H1 (cell line): ENCODE measurements around the gene SELENOO. TPM values are rescaled to one million over a fixed set of nuclear protein-coding genes. Genes with fewer than 3 reads are reported as not detected.
A peak's percentile ranks its signal among the peaks of the same experiment; 100 is the strongest.

ENCODE experiments used
- CTCF ChIA-PET: fragments of 300-600 bp; sonication (Branson Sonifier 250); formaldehyde crosslinking; loops from one replicate; lab custom pipeline; 2021; ENCODE audit not compliant: partially characterized antibody; lab: Charles Lee
- POLR2A ChIA-PET: fragments of 300-600 bp; sonication (Branson Sonifier 250); formaldehyde crosslinking; loops from one replicate; lab custom pipeline; 2021; ENCODE audit warnings: inconsistent platforms; ENCODE audit not compliant: partially characterized antibody; lab: Charles Lee
- DNase-seq, 2 experiments: peaks; one replicate each; pipeline versions ENCODE4 v3.0.0 to v3.0.0-alpha.2; 2010 to 2022; ENCODE audit warnings: low spot score in 2 of 2, low read depth in 1 of 2, mixed read lengths in 1 of 2
- FAIRE-seq: peaks from 2 replicates; lab custom pipeline; 2011; peaks lifted over from hg19 to GRCh38; lab: Jason Lieb, UNC
- H2AFZ ChIP-seq: 2 replicates; pipeline ENCODE4 v1.8.1; 2012; ENCODE audit warnings: low read length, inconsistent platforms
- H2AK5ac ChIP-seq: 2 replicates; pipeline ENCODE4 v1.6.1; 2013; ENCODE audit warnings: low read depth, low read length
- H2BK120ac ChIP-seq: replicated peaks from 2 replicates; pipeline ENCODE3; 2013; ENCODE audit warnings: low read depth, low read length, inconsistent platforms
- H2BK12ac ChIP-seq: 2 replicates; pipeline ENCODE4 v1.6.1; 2013; ENCODE audit warnings: low read depth, low read length
- H2BK15ac ChIP-seq: 2 replicates; pipeline ENCODE4 v1.6.1; 2013; ENCODE audit warnings: low read length
- H2BK20ac ChIP-seq: 2 replicates; pipeline ENCODE4 v1.6.1; 2013; ENCODE audit warnings: low read length
- H2BK5ac ChIP-seq: 2 replicates; pipeline ENCODE4 v1.6.1; 2013; ENCODE audit warnings: low read depth, low read length
- H3K14ac ChIP-seq: 2 replicates; pipeline ENCODE4 v1.6.1; 2013; ENCODE audit warnings: inconsistent platforms; ENCODE audit not compliant: insufficient read length
- H3K18ac ChIP-seq: 2 replicates; pipeline ENCODE4 v1.6.1; 2013; ENCODE audit warnings: low read length; ENCODE audit errors: extremely low read depth
- H3K23ac ChIP-seq: 2 replicates; pipeline ENCODE4 v1.6.1; 2013; ENCODE audit warnings: inconsistent platforms; ENCODE audit not compliant: insufficient read length
- H3K23me2 ChIP-seq: 2 replicates; pipeline ENCODE4 v1.6.1; 2013; ENCODE audit warnings: low read depth, low read length
- H3K27ac ChIP-seq: 2 replicates; pipeline ENCODE4 v1.6.1; 2011; ENCODE audit warnings: low read depth, low read length, inconsistent platforms
- H3K27me3 ChIP-seq, 4 experiments: replicated peaks in 1 of 4; 1 replicate in 1 of 4; 2 replicates in 3 of 4; pipeline versions ENCODE4 v1.6.1 to v1.8.1; 2011 to 2013; ENCODE audit warnings: low read length in 3 of 4, mild to moderate bottlenecking in 3 of 4, inconsistent platforms in 2 of 4, mixed read lengths in 2 of 4, moderate library complexity in 1 of 4; ENCODE audit not compliant: control insufficient read depth in 3 of 4, insufficient read depth in 3 of 4; ENCODE audit errors: extremely low read depth in 1 of 4
- H3K36me3 ChIP-seq, 4 experiments: 2 replicates each; pipeline versions ENCODE4 v1.6.1 to v1.8.1; 2011 to 2013; ENCODE audit warnings: mild to moderate bottlenecking in 4 of 4, low read length in 3 of 4, moderate library complexity in 2 of 4, control low read depth in 1 of 4, inconsistent platforms in 1 of 4; ENCODE audit not compliant: insufficient read depth in 4 of 4, control insufficient read depth in 2 of 4
- H3K4ac ChIP-seq: replicated peaks from 2 replicates; pipeline ENCODE3; 2013; ENCODE audit warnings: low read length, low read depth, mixed read lengths, inconsistent platforms; ENCODE audit not compliant: insufficient read length
- H3K4me1 ChIP-seq, 4 experiments: replicated peaks in 1 of 4; 1 replicate in 1 of 4; 2 replicates in 3 of 4; pipeline versions ENCODE4 v1.6.1 to v1.8.1; 2011 to 2013; ENCODE audit warnings: low read length in 3 of 4, inconsistent platforms in 2 of 4, mixed read lengths in 1 of 4; ENCODE audit not compliant: insufficient read depth in 4 of 4, control insufficient read depth in 3 of 4
- H3K4me2 ChIP-seq, 2 experiments: 2 replicates each; pipeline versions ENCODE4 v1.6.1 to v1.8.1; 2011 to 2013; ENCODE audit warnings: low read depth in 2 of 2, low read length in 2 of 2, control low read depth in 1 of 2, inconsistent platforms in 1 of 2, mild to moderate bottlenecking in 1 of 2; ENCODE audit not compliant: insufficient read depth in 1 of 2
- H3K4me3 ChIP-seq, 4 experiments: fragments of 200-600, 300-600 bp in 1 of 4; sonication (generic), shearing (Covaris generic), sonication (Bioruptor Twin) in 1 of 4; 2 replicates each; pipeline versions ENCODE4 v1.5.1 to v1.8.1; 2011 to 2016; ENCODE audit warnings: low read length in 4 of 4, low read depth in 3 of 4, control low read depth in 2 of 4, inconsistent platforms in 2 of 4, mild to moderate bottlenecking in 2 of 4, mixed read lengths in 1 of 4, moderate library complexity in 1 of 4; ENCODE audit not compliant: insufficient read depth in 2 of 4; ENCODE audit errors: extremely low read depth in 1 of 4
- H3K56ac ChIP-seq: replicated peaks from 2 replicates; pipeline ENCODE3; 2013; ENCODE audit warnings: low read depth, mild to moderate bottlenecking, mixed read lengths, low read length, inconsistent platforms; ENCODE audit not compliant: insufficient read length
- H3K79me1 ChIP-seq: 2 replicates; pipeline ENCODE4 v1.6.1; 2013; ENCODE audit warnings: low read depth, low read length, control low read depth
- H3K79me2 ChIP-seq, 2 experiments: 2 replicates each; pipeline versions ENCODE4 v1.6.1 to v1.8.1; 2012 to 2013; ENCODE audit warnings: low read length in 2 of 2, mild to moderate bottlenecking in 2 of 2, inconsistent platforms in 1 of 2; ENCODE audit not compliant: insufficient read depth in 2 of 2, control insufficient read depth in 1 of 2
- H3K9ac ChIP-seq, 4 experiments: replicated peaks in 1 of 4; 1 replicate in 1 of 4; 2 replicates in 3 of 4; pipeline versions ENCODE4 v1.6.1 to v1.8.1; 2011 to 2013; ENCODE audit warnings: low read depth in 3 of 4, low read length in 3 of 4, control low read depth in 2 of 4, mild to moderate bottlenecking in 2 of 4, moderate library complexity in 2 of 4, inconsistent platforms in 1 of 4; ENCODE audit errors: extremely low read depth in 1 of 4
- H3K9me3 ChIP-seq, 2 experiments: 2 replicates each; pipeline versions ENCODE4 v1.6.1 to v1.8.1; 2012 to 2013; ENCODE audit warnings: mild to moderate bottlenecking in 2 of 2, moderate library complexity in 2 of 2, control low read depth in 1 of 2, inconsistent platforms in 1 of 2, low read depth in 1 of 2, low read length in 1 of 2, mixed read lengths in 1 of 2; ENCODE audit not compliant: insufficient read depth in 2 of 2
- H4K20me1 ChIP-seq, 2 experiments: replicated peaks in 1 of 2; 2 replicates each; pipeline versions ENCODE3 to v1.8.1; 2011 to 2013; ENCODE audit warnings: inconsistent platforms in 2 of 2, low read length in 2 of 2, mild to moderate bottlenecking in 1 of 2; ENCODE audit not compliant: insufficient read depth in 2 of 2, control insufficient read depth in 1 of 2
- H4K5ac ChIP-seq: 2 replicates; pipeline ENCODE4 v1.6.1; 2013; ENCODE audit warnings: low read length, low read depth, mixed read lengths, inconsistent platforms; ENCODE audit not compliant: insufficient read length
- H4K8ac ChIP-seq: 2 replicates; pipeline ENCODE4 v1.8.0; 2013; ENCODE audit warnings: mild to moderate bottlenecking, moderate library complexity, low read length, inconsistent platforms; ENCODE audit not compliant: insufficient read depth; ENCODE audit errors: extremely low read depth
- H4K91ac ChIP-seq: replicated peaks from 2 replicates; pipeline ENCODE3; 2013; ENCODE audit warnings: low read length, mixed read lengths, inconsistent platforms; ENCODE audit not compliant: insufficient read length
- CREB1 ChIP-seq: IDR thresholded peaks from 2 replicates; pipeline ENCODE4 v1.6.1; 2012; ENCODE audit warnings: inconsistent platforms
- GTF2F1 ChIP-seq: IDR thresholded peaks from 2 replicates; pipeline ENCODE4 v1.6.1; 2012; ENCODE audit warnings: low read depth, low read length, improper control_type of control experiment, borderline replicate concordance
- POLR2AphosphoS5 ChIP-seq: IDR thresholded peaks from 2 replicates; pipeline ENCODE4 v1.6.1; 2011; ENCODE audit warnings: low read depth, low read length
- POU5F1 ChIP-seq: IDR thresholded peaks from 2 replicates; pipeline ENCODE4 v1.6.1; 2011; ENCODE audit warnings: low read depth, mild to moderate bottlenecking, low read length, moderate library complexity
- RXRA ChIP-seq: IDR thresholded peaks from 2 replicates; pipeline ENCODE4 v1.6.1; 2011; ENCODE audit warnings: low read depth, mild to moderate bottlenecking, low read length, moderate library complexity; ENCODE audit not compliant: insufficient read depth
- SIN3A ChIP-seq, 2 experiments: IDR thresholded peaks in 1 of 2; conservative IDR thresholded peaks in 1 of 2; 2 replicates each; pipeline ENCODE4 v1.6.1; 2011 to 2012; ENCODE audit warnings: low read length in 2 of 2, improper control_type of control experiment in 1 of 2, low read depth in 1 of 2, mild to moderate bottlenecking in 1 of 2
- SP2 ChIP-seq: IDR thresholded peaks from 2 replicates; pipeline ENCODE4 v1.6.1; 2012; ENCODE audit warnings: mild to moderate bottlenecking, low read length, inconsistent platforms
- SP4 ChIP-seq: IDR thresholded peaks from 2 replicates; pipeline ENCODE4 v1.6.1; 2012; ENCODE audit warnings: low read length, inconsistent platforms
- WGBS, 2 experiments: shearing (Covaris generic) in 1 of 2; methylation state at CpG; one replicate each; pipeline versions ENCODE4 v1.1.6 to v1.1.7; 2013 to 2015; ENCODE audit warnings: low lambda C conversion rate in 2 of 2, mixed read lengths in 2 of 2, inconsistent platforms in 1 of 2, low coverage in 1 of 2, missing lambda C conversion rate in 1 of 2; ENCODE audit not compliant: insufficient replicate concordance in 2 of 2, insufficient coverage in 1 of 2, insufficient read length in 1 of 2; ENCODE audit errors: extremely low coverage in 1 of 2, missing lambda C conversion rate in 1 of 2; 5-methylcytosine and 5-hydroxymethylcytosine counted together
- polyA plus RNA-seq, 7 experiments: library from polyadenylated mRNA; depleted of rRNA in 3 of 7; stranded (reverse) in 5 of 7; unstranded in 2 of 7; fragments of >200 nt in 5 of 7; fragments of 200-250 nt in 2 of 7; gene quantifications; 1 replicate in 5 of 7; 2 replicates in 1 of 7; 4 replicates in 1 of 7; pipeline versions ENCODE4 v1.2.1 to v1.2.3, GENCODE V29; 2011 to 2013; ENCODE audit warnings: missing spikeins in 2 of 7, mixed read lengths in 2 of 7
- total RNA-seq: library from RNA; stranded (reverse); fragmentation: NEBNext Ultra II Directional; extraction: Animal tissue kit (Norgen Biotek cat#: 25700); gene quantifications from 2 replicates; pipeline ENCODE4 v1.2.1, GENCODE V29; 2021
- TF ChIP-seq, protein P1 (sequence below), 3 experiments: IDR thresholded peaks; 1 replicate in 2 of 3; 2 replicates in 1 of 3; pipeline versions ENCODE4 v1.5.1 to v1.6.1; 2011; ENCODE audit warnings: low read length in 3 of 3, mild to moderate bottlenecking in 3 of 3, inconsistent platforms in 2 of 3, low read depth in 1 of 3, moderate library complexity in 1 of 3; ENCODE audit not compliant: insufficient read depth in 1 of 3; ENCODE audit errors: control extremely low read depth in 1 of 3

Gene SELENOO
- total and polyA plus RNA-seq, 2 of the 8 experiments (the other 6 are each of a cell fraction or from before 2014, with no cell fraction given), result 18.6 to 25.1 TPM

DNA sequence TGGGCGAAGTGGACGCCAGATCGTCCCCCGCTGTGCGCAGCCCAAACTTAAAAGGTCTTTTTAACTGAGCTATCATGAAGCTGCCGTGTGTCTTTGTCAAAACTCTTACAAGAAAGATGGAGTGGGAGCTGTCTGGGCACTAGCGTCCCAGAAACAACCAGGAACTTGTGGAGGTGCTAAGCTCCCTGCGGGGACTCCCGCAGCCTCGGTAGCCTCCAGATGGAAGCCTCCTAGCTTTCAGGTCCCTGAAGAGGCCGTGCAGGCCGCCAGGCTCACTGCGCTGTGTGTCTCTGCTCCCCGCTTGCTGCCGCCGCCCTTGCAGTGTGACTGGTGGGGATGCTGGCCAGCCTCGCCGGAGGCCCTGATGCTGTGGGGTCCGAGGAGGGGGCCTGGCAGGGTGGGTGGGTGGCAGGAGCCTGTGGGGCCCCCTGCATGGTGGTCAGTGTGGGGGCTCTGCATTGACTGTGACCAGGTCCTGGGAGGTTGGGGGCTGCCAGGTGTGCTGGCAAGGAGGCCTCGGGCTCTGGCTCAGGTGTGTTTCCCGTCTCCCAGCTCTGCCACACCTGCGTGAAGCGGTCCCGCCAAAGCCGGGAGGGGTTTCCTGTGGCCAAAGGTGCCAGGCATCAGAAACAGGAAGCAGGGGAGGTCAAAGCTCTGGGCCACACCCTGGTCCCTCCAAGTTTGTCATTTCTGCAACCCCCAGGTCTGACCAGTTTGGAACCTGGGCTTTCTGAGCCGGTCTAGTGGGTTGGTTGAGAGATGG is 13.9 kb upstream of the SELENOO start:
- H3K79me1 ChIP-seq, result peaks cover 10% of the 10 kb centered on the region
- POLR2A ChIA-PET, result interaction anchor here (1.0 to 1.9 kb wide), 3 partner anchors 11 to 40 kb away, joined by 3 to 5 read pairs (median 4); no protein-coding TSS in a partner anchor
- H4K91ac ChIP-seq, result no peak overlapping the region
- H3K4me3 ChIP-seq, result peak overlapping the region; percentile 43 to 78 (median 45)
- no peak overlapping the region for H2BK5ac ChIP-seq
- H3K18ac ChIP-seq, result no peak overlapping the region
- H3K27ac ChIP-seq, result no peak overlapping the region
- no peak overlapping the region for H3K14ac ChIP-seq
- H3K56ac ChIP-seq, result no peak overlapping the region
- no peak overlapping the region for H4K8ac ChIP-seq
- no peak overlapping the region for H2BK15ac ChIP-seq
- peaks cover 2 to 34% (median 17%) of the 10 kb centered on the region in 4 experiments; a peak in 6 of 7 replicates for H3K4me1 ChIP-seq
- no peak overlapping the region for H2AK5ac ChIP-seq
- CTCF ChIA-PET, result interaction anchor here (0.8 to 1.5 kb wide), 4 partner anchors 16 to 256 kb away, joined by 3 to 5 read pairs (median 3); no protein-coding TSS in a partner anchor
- H2AFZ ChIP-seq, result no peak overlapping the region
- DNase-seq (no peak), FAIRE-seq (no peak)
- peak overlapping the region; percentile 70 to 90 for H3K4me2 ChIP-seq
- WGBS, 2 experiments, result 62% methylated on average over 26 of the region's 26 CpGs; no CpG with 5 or more reads in 1 of the 2 experiments
- H4K5ac ChIP-seq, result no peak overlapping the region
- H2BK20ac ChIP-seq, result no peak overlapping the region
- peaks cover 18 to 27% of the 10 kb centered on the region in 2 experiments for H4K20me1 ChIP-seq
- H3K9me3 ChIP-seq, result no peaks in the 10 kb centered on the region
- H3K23me2 ChIP-seq, result peaks cover 8% of the 10 kb centered on the region; the same call in 1 of the 2 replicates
- no peak overlapping the region for H3K23ac ChIP-seq
- no peak overlapping the region for H3K4ac ChIP-seq
- no peaks in the 10 kb centered on the region for H3K36me3 ChIP-seq
- peaks cover 0 to 13% (median 5%) of the 10 kb centered on the region in 4 experiments; a peak in 3 of 7 replicates for H3K27me3 ChIP-seq
- no peak overlapping the region for H2BK12ac ChIP-seq
- H3K79me2 ChIP-seq, result peaks cover 0 to 16% of the 10 kb centered on the region in 2 experiments; a peak in 1 of 4 replicates
- peak overlapping the region in 1 of 4 experiments; percentile 30; a peak in 1 of 7 replicates for H3K9ac ChIP-seq
- no peak overlapping the region for H2BK120ac ChIP-seq
- TF ChIP-seq SIN3A (conservative IDR thresholded peaks at IDR 0.05 in 1 of 2, IDR thresholded peaks at IDR 0.05 in 1 of 2; ENCODE audit: low read depth in 1 of 2, low read length in 2 of 2) (no peak), SP2 (no peak), SP4 (no peak), POU5F1 (no peak), RXRA (no peak), POLR2AphosphoS5 (no peak), GTF2F1 (no peak), CREB1 (no peak)
- TF ChIP-seq, protein P1, sequence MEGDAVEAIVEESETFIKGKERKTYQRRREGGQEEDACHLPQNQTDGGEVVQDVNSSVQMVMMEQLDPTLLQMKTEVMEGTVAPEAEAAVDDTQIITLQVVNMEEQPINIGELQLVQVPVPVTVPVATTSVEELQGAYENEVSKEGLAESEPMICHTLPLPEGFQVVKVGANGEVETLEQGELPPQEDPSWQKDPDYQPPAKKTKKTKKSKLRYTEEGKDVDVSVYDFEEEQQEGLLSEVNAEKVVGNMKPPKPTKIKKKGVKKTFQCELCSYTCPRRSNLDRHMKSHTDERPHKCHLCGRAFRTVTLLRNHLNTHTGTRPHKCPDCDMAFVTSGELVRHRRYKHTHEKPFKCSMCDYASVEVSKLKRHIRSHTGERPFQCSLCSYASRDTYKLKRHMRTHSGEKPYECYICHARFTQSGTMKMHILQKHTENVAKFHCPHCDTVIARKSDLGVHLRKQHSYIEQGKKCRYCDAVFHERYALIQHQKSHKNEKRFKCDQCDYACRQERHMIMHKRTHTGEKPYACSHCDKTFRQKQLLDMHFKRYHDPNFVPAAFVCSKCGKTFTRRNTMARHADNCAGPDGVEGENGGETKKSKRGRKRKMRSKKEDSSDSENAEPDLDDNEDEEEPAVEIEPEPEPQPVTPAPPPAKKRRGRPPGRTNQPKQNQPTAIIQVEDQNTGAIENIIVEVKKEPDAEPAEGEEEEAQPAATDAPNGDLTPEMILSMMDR (IDR thresholded peaks at IDR 0.05; ENCODE audit: control extremely low read depth in 1 of 3, insufficient read depth in 1 of 3, low read depth in 1 of 3, low read length in 3 of 3), result no peak
